Measurements from ENCODE around the gene RNASE9.

DNA sequence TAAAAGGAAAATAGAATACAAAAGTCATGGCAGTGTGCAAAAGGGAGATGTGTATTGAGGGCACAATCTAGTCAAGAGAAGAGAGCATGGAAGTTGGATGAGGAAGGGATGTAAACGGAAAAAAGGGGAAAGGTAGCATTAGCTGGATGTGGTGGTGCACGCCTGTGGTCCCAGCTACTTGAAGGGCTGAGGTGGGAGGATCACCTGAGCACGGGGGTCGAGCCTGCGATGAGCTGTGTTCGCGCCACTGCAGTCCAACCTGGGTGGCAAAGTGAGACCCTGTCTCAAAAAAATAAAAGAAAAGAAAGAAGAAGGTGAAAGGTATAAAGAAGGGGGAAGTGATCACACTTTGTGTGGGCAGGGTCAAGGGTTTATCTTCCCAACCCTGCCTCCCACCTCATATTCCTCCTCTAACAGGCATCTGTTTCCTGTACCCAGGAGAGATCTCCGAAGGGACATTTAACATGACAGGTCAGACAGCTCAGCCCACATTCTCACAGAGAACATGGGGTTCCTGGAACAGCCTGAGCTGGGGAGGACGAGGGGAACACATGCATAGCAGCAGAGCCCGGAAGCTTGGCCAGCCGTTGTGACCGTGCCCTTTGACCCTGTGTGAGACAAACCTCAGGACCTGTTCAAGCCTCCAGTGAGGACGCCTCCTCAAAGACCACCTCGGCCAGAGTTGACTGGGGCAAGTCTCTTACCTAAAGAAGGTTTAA is 18.1 kb upstream of the RNASE9 start:
- TF ChIP-seq YY1 (IDR thresholded peaks at IDR 0.05; ENCODE audit: insufficient read depth, insufficient read length) (no peak), SUZ12 (IDR thresholded peaks at IDR 0.05; ENCODE audit: extremely low read depth, insufficient read depth, insufficient read length) (no peak)
